ENCODE measurements around the gene RAET1G. TPM values are rescaled to one million over a fixed set of nuclear protein-coding genes. Genes with fewer than 3 reads are reported as not detected.

The RAET1G gene
- total RNA-seq, 1 donor, result 1.8 TPM

DNA sequence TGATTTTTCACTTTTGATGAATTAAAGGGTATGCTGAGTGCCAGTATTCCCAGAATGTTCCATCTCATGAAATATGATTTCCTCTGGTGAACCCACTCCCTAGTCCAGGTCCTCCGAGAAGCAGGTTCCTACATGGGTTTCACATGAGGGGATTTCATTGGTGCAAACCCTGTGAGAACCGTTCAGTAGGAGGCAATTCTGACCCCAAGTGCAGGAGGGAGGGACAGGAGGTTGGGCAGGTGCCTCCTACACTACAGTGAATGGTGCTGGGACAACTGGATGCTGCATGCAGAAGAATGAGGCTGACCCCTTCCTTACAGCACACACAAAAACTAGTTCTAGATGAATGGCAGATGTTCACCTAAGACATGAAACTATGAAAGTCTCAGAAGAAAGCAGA lies 13.8 kb upstream of the RAET1G start:
- TF ChIP-seq, protein P1, sequence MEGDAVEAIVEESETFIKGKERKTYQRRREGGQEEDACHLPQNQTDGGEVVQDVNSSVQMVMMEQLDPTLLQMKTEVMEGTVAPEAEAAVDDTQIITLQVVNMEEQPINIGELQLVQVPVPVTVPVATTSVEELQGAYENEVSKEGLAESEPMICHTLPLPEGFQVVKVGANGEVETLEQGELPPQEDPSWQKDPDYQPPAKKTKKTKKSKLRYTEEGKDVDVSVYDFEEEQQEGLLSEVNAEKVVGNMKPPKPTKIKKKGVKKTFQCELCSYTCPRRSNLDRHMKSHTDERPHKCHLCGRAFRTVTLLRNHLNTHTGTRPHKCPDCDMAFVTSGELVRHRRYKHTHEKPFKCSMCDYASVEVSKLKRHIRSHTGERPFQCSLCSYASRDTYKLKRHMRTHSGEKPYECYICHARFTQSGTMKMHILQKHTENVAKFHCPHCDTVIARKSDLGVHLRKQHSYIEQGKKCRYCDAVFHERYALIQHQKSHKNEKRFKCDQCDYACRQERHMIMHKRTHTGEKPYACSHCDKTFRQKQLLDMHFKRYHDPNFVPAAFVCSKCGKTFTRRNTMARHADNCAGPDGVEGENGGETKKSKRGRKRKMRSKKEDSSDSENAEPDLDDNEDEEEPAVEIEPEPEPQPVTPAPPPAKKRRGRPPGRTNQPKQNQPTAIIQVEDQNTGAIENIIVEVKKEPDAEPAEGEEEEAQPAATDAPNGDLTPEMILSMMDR (IDR thresholded peaks at IDR 0.05; ENCODE audit: extremely low read depth, low read depth, low read length), result no peak
- Histone ChIP-seq H3K27me3 (ENCODE audit: insufficient read depth, low read length) (peaks cover 42% of the 10 kb centered on the region), H3K9me3 (ENCODE audit: low read depth, low read length) (no peaks in the 10 kb centered on the region), H3K36me3 (ENCODE audit: insufficient read depth, low read length) (no peaks in the 10 kb centered on the region), H3K4me2 (ENCODE audit: insufficient read depth, low read length) (no peak overlapping the region), H2AFZ (ENCODE audit: low read length) (no peak overlapping the region), H3K4me1 (ENCODE audit: insufficient read depth, low read length) (peaks cover 16% of the 10 kb centered on the region), H3K79me2 (ENCODE audit: insufficient read depth, low read length) (no peaks in the 10 kb centered on the region), H3K4me3 (ENCODE audit: insufficient read depth, low read length) (no peak overlapping the region), H4K20me1 (ENCODE audit: insufficient read depth, low read length) (no peaks in the 10 kb centered on the region), H3K27ac (ENCODE audit: low read depth, low read length) (no peak overlapping the region)
- no peak for DNase-seq (ENCODE audit: insufficient read length, low spot score, missing footprints)

DNA sequence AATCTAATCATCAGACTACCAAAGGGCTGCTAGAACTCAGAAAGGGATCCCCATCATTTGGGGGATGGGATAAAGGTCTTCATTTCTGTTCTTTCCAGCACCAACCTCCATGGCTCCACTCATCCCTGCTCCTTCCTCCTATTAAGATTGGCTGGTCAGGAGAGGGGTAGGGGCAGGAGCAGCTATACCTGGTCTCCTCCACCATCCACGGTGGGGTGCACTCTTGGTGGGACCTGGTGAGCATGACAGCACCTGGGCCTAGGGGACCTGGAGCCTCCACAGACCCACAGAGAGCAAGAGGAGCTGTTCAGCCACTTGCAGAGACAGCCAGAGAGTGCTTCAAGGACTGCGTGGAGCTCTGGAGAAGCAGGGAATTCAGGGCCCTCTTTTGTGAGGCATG lies 12.7 kb upstream of the RAET1G start:
- H3K36me3 ChIP-seq (ENCODE audit: insufficient read depth, low read length), result no peaks in the 10 kb centered on the region
- no peak overlapping the region for H3K4me3 ChIP-seq (ENCODE audit: insufficient read depth, low read length)
- H3K4me1 ChIP-seq (ENCODE audit: insufficient read depth, low read length), result peaks cover 12% of the 10 kb centered on the region
- peaks cover 50% of the 10 kb centered on the region for H3K27me3 ChIP-seq (ENCODE audit: insufficient read depth, low read length)
- TF ChIP-seq, protein P1 (IDR thresholded peaks at IDR 0.05; ENCODE audit: extremely low read depth, low read depth, low read length), result no peak
- H3K9me3 ChIP-seq (ENCODE audit: low read depth, low read length), result no peaks in the 10 kb centered on the region
- no peaks in the 10 kb centered on the region for H4K20me1 ChIP-seq (ENCODE audit: insufficient read depth, low read length)
- no peak overlapping the region for H2AFZ ChIP-seq (ENCODE audit: low read length)
- DNase-seq (ENCODE audit: insufficient read length, low spot score, missing footprints), result no peak
- no peaks in the 10 kb centered on the region for H3K79me2 ChIP-seq (ENCODE audit: insufficient read depth, low read length)
- no peak overlapping the region for H3K4me2 ChIP-seq (ENCODE audit: insufficient read depth, low read length)
- H3K27ac ChIP-seq (ENCODE audit: low read depth, low read length), result no peak overlapping the region

DNA sequence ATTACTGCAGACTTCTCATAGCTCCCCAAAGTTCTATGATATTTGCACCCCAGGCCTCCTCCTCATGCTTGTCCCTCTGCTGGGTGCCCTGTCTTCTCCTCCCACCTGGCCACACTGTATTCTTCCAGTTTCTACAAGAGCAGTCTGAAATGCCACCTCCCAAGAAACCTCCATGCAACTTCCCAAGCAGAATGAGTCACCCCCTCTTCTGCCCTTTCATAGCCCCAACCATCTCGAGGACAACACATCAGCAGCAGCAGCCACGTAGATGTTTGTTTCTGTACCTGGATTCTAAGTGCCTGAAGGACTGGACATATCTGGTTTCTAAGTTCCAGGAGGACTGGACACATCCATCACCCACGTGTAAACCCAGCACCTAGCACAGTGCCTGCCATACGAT lies 12.3 kb upstream of the RAET1G start:
- H3K27ac ChIP-seq (ENCODE audit: low read depth, low read length), result no peak overlapping the region
- H3K4me2 ChIP-seq (ENCODE audit: insufficient read depth, low read length), result no peak overlapping the region
- DNase-seq (ENCODE audit: insufficient read length, low spot score, missing footprints), result peak; percentile 76
- H3K9me3 ChIP-seq (ENCODE audit: low read depth, low read length), result no peaks in the 10 kb centered on the region
- TF ChIP-seq, protein P1 (IDR thresholded peaks at IDR 0.05; ENCODE audit: extremely low read depth, low read depth, low read length), result no peak
- H3K36me3 ChIP-seq (ENCODE audit: insufficient read depth, low read length), result no peaks in the 10 kb centered on the region
- H3K4me3 ChIP-seq (ENCODE audit: insufficient read depth, low read length), result no peak overlapping the region
- H3K79me2 ChIP-seq (ENCODE audit: insufficient read depth, low read length), result no peaks in the 10 kb centered on the region
- H3K4me1 ChIP-seq (ENCODE audit: insufficient read depth, low read length), result peaks cover 12% of the 10 kb centered on the region
- peaks cover 54% of the 10 kb centered on the region for H3K27me3 ChIP-seq (ENCODE audit: insufficient read depth, low read length)
- H4K20me1 ChIP-seq (ENCODE audit: insufficient read depth, low read length), result no peaks in the 10 kb centered on the region
- H2AFZ ChIP-seq (ENCODE audit: low read length), result no peak overlapping the region

DNA sequence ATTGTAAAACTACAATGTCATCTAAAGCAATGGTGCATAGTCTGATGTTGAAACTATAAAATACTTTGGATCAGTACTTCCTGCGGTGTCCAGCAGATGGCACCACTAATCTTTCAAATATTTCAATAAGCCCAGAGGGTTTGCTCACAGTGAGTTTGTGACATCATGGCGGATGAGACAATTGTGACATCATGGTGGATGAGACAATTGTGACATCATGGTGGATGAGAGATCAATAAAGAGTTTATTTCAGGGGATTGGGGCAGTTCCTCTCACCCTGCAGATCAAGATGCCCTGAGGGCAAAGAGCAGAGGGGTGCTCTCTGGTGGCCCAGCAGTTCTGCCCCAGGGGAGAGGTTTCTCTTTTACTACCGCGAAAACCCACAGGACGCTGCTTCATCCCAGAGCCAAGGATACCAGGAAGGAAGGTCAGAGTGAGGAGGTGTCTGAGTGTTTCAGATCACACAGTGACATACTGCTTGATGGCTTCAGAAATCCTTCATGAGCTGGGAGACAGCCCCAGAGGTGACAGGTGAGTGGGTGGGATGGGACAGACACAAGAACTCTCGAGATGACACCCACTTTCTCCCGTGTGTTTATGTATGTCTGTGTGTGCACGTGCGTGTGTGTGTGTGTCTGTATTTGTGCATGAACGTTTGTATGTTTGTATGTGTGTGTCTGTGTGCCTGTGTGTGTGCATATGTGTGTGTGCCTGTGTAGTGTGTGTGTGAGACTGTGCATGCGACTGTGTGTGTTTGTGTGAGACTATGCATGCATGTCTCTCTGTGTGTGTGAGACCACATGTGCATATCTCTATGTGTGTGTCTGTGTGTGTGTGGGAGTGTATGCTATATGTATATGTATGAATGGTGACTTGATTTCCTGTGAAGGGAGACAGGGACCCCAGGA lies 11.6 kb upstream of the RAET1G start:
- DNase-seq (ENCODE audit: insufficient read length, low spot score, missing footprints), result peak; percentile 73
- no peak overlapping the region for H3K27ac ChIP-seq (ENCODE audit: low read depth, low read length)
- no peaks in the 10 kb centered on the region for H4K20me1 ChIP-seq (ENCODE audit: insufficient read depth, low read length)
- no peaks in the 10 kb centered on the region for H3K9me3 ChIP-seq (ENCODE audit: low read depth, low read length)
- TF ChIP-seq, protein P1 (IDR thresholded peaks at IDR 0.05; ENCODE audit: extremely low read depth, low read depth, low read length), result peak; percentile 82
- H3K79me2 ChIP-seq (ENCODE audit: insufficient read depth, low read length), result no peaks in the 10 kb centered on the region
- peaks cover 12% of the 10 kb centered on the region for H3K4me1 ChIP-seq (ENCODE audit: insufficient read depth, low read length)
- no peak overlapping the region for H2AFZ ChIP-seq (ENCODE audit: low read length)
- no peak overlapping the region for H3K4me3 ChIP-seq (ENCODE audit: insufficient read depth, low read length)
- no peak overlapping the region for H3K4me2 ChIP-seq (ENCODE audit: insufficient read depth, low read length)
- H3K36me3 ChIP-seq (ENCODE audit: insufficient read depth, low read length), result no peaks in the 10 kb centered on the region
- H3K27me3 ChIP-seq (ENCODE audit: insufficient read depth, low read length), result peaks cover 57% of the 10 kb centered on the region

Data from osteoblast (primary cell).